Measurements from ENCODE around the gene TMEM45B. TPM values are rescaled to one million over a fixed set of nuclear protein-coding genes. Genes with fewer than 3 reads are reported as not detected.
"Not testable (repeated sequence)": the region's sequence is repeated elsewhere in the genome, so short reads cannot be mapped to it uniquely, and the experiment has no call there.

The TMEM45B gene
- total and polyA plus RNA-seq, 2 of the 13 experiments (the other 11 are each of a cell fraction or from before 2014, with no cell fraction given), result 29.1 to 181 TPM

DNA sequence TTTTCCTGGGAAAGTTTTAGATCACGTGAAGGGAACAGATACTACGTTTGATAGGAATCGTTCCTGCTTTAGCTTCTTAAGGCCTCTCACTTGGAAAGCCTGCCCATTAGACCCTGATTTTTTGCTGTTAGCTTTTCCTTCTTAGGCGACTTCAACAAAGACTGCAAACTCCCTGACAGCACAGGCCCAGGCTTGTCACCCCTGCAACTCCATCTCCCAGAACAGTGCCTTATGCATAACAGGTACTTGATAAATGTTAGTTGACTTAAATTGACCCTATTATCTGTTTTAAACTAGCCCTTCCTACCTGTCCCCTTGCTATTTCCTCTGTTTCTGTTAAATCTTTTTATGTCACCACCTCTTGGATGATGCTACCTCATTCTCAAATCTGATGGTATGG is 7.6 kb downstream of the TMEM45B start:
- DNase-seq (ENCODE audit: low spot score), result not testable (repeated sequence)

DNA sequence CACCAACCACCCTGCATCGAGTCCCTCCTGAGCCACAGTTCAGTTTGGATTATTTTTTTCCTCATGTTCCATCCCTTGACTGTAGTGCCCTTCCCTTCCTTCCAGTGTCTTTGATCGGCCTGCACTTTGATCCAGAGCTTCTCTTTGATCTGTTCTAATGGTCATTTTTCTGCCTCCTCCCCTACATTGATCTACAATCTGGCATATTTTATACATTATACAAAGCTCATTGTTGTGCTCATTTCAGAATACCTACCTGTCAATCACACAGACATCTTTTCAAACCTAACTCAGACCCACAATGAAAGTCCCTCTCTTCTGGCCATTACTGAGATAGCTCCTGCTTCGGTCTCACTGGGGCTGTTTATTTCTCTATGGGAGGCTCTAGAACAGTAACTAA is 8.2 kb downstream of the TMEM45B start:
- WGBS (ENCODE audit: low lambda C conversion rate), result 2% methylated on average over 3 of the region's 3 CpGs
- BruUV-seq (replicated peaks); H2AFZ ChIP-seq (ENCODE audit: low read length); H4K20me1 ChIP-seq (ENCODE audit: insufficient read depth, low read length); in situ Hi-C loops (cut with HindIII; ENCODE audit: extremely low pct_ligation_motif_present, low pct_unique_long_range_greater_than_20kb); H3K9ac ChIP-seq (ENCODE audit: insufficient read depth, low read depth, low read length); FAIRE-seq; H3K9me3 ChIP-seq (ENCODE audit: low read length); H3K36me3 ChIP-seq (replicated peaks in 1 of 2; ENCODE audit: control insufficient read depth in 1 of 2, insufficient read depth in 2 of 2, low read length in 2 of 2); CTCF ChIA-PET (ENCODE audit: low intra/inter-chr PET ratio, low total read pairs); H3K27me3 ChIP-seq (ENCODE audit: control insufficient read depth in 1 of 2, insufficient read depth in 2 of 2, low read length in 2 of 2); TF ChIP-seq CREM (CRISPR knock-in tag; IDR thresholded peaks at IDR 0.05): not testable (repeated sequence)
- peaks cover 75% of the 10 kb centered on the region for H3K79me2 ChIP-seq (ENCODE audit: insufficient read depth, low read length)
- ATAC-seq (peak; percentile 65), DNase-seq (ENCODE audit: low spot score) (peak; percentile 87)
- peak overlapping the region; percentile 49 for H3K4me2 ChIP-seq (ENCODE audit: low read depth, low read length)
- peak overlapping the region in 1 of 3 experiments; percentile 15; a peak in 1 of 6 replicates for H3K4me3 ChIP-seq (replicated peaks in 1 of 3; ENCODE audit: insufficient read depth in 1 of 3, low read depth in 2 of 3, low read length in 3 of 3)
- intact Hi-C loops (cut with micrococcal nuclease; ENCODE audit: unreplicated experiment), result loop anchor here (5.0 kb wide), 1 partner anchor 39 kb away; no protein-coding TSS in a partner anchor
- peaks cover 98% of the 10 kb centered on the region for H3K4me1 ChIP-seq (ENCODE audit: insufficient read depth, low read length)
- peak overlapping the region; percentile 77 for H3K27ac ChIP-seq (ENCODE audit: extremely low read length, insufficient read depth, low read length)
- POLR2A ChIA-PET, result interaction anchor here (0.9 to 1.1 kb wide), 2 partner anchors 9 to 358 kb away, joined by 3 to 5 read pairs; partner anchors contain the start of gene TMEM45B
- TF ChIP-seq, protein P1, sequence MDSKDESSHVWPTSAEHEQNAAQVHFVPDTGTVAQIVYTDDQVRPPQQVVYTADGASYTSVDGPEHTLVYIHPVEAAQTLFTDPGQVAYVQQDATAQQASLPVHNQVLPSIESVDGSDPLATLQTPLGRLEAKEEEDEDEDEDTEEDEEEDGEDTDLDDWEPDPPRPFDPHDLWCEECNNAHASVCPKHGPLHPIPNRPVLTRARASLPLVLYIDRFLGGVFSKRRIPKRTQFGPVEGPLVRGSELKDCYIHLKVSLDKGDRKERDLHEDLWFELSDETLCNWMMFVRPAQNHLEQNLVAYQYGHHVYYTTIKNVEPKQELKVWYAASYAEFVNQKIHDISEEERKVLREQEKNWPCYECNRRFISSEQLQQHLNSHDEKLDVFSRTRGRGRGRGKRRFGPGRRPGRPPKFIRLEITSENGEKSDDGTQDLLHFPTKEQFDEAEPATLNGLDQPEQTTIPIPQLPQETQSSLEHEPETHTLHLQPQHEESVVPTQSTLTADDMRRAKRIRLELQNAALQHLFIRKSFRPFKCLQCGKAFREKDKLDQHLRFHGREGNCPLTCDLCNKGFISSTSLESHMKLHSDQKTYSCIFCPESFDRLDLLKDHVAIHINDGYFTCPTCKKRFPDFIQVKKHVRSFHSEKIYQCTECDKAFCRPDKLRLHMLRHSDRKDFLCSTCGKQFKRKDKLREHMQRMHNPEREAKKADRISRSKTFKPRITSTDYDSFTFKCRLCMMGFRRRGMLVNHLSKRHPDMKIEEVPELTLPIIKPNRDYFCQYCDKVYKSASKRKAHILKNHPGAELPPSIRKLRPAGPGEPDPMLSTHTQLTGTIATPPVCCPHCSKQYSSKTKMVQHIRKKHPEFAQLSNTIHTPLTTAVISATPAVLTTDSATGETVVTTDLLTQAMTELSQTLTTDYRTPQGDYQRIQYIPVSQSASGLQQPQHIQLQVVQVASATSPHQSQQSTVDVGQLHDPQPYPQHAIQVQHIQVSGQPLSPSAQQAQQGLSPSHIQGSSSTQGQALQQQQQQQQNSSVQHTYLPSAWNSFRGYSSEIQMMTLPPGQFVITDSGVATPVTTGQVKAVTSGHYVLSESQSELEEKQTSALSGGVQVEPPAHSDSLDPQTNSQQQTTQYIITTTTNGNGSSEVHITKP (CRISPR knock-in tag; IDR thresholded peaks at IDR 0.05; ENCODE audit: low read depth), result 0 out of 2 replicates have a peak, but pooled peaks have one; percentile 13
- TF ChIP-seq CREM (IDR thresholded peaks at IDR 0.05) (peak; percentile 62), PITX1 (CRISPR knock-in tag; IDR thresholded peaks at IDR 0.05) (0 out of 2 replicates have a peak, but pooled peaks have one; percentile 51), TCF7L2 (IDR thresholded peaks at IDR 0.05; ENCODE audit: low read depth, low read length) (0 out of 2 replicates have a peak, but pooled peaks have one; percentile 61), ESRRA (CRISPR knock-in tag; IDR thresholded peaks at IDR 0.05; ENCODE audit: low read depth) (peak; percentile 53; the same call in 1 of the 2 replicates), MED1 (CRISPR knock-in tag; IDR thresholded peaks at IDR 0.05) (peak; percentile 57; the same call in 1 of the 2 replicates), NCOR1 (IDR thresholded peaks at IDR 0.05; ENCODE audit: borderline replicate concordance, low read length) (peak; percentile 78; the same call in 1 of the 2 replicates)
- TF ChIP-seq, protein P2, sequence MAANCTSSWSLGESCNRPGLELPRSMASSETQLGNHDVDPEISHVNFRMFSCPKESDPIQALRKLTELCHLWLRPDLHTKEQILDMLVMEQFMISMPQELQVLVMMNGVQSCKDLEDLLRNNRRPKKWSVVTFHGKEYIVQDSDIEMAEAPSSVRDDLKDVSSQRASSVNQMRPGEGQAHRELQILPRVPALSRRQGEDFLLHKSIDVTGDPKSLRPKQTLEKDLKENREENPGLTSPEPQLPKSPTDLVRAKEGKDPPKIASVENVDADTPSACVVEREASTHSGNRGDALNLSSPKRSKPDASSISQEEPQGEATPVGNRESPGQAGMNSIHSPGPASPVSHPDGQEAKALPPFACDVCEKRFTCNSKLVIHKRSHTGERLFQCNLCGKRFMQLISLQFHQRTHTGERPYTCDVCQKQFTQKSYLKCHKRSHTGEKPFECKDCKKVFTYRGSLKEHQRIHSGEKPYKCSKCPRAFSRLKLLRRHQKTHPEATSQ (CRISPR knock-in tag; IDR thresholded peaks at IDR 0.05; ENCODE audit: borderline replicate concordance), result peak; percentile 17; the same call in 1 of the 2 replicates

More for the DNA sequence above, 7.6 kb downstream of the TMEM45B start:
- BruUV-seq (replicated peaks); H3K9me3 ChIP-seq (ENCODE audit: low read length); H3K4me3 ChIP-seq (replicated peaks in 1 of 3; ENCODE audit: insufficient read depth in 1 of 3, low read depth in 2 of 3, low read length in 3 of 3); H3K27me3 ChIP-seq (ENCODE audit: control insufficient read depth in 1 of 2, insufficient read depth in 2 of 2, low read length in 2 of 2); H2AFZ ChIP-seq (ENCODE audit: low read length); in situ Hi-C loops (cut with HindIII; ENCODE audit: extremely low pct_ligation_motif_present, low pct_unique_long_range_greater_than_20kb); H4K20me1 ChIP-seq (ENCODE audit: insufficient read depth, low read length); CTCF ChIA-PET (ENCODE audit: low intra/inter-chr PET ratio, low total read pairs); FAIRE-seq; H3K36me3 ChIP-seq (replicated peaks in 1 of 2; ENCODE audit: control insufficient read depth in 1 of 2, insufficient read depth in 2 of 2, low read length in 2 of 2): not testable (repeated sequence)
- Histone ChIP-seq H3K79me2 (ENCODE audit: insufficient read depth, low read length) (peaks cover 80% of the 10 kb centered on the region), H3K9ac (ENCODE audit: insufficient read depth, low read depth, low read length) (peak overlapping the region; percentile 36), H3K4me1 (ENCODE audit: insufficient read depth, low read length) (peaks cover 98% of the 10 kb centered on the region), H3K4me2 (ENCODE audit: low read depth, low read length) (peak overlapping the region; percentile 49), H3K27ac (ENCODE audit: extremely low read length, insufficient read depth, low read length) (peak overlapping the region; percentile 77)
- intact Hi-C loops (cut with micrococcal nuclease; ENCODE audit: unreplicated experiment), result loop anchor here (5.0 kb wide), 1 partner anchor 39 kb away; no protein-coding TSS in a partner anchor
- 87% methylated on average over 4 of the region's 4 CpGs for WGBS (ENCODE audit: low lambda C conversion rate)
- TF ChIP-seq, protein P3, sequence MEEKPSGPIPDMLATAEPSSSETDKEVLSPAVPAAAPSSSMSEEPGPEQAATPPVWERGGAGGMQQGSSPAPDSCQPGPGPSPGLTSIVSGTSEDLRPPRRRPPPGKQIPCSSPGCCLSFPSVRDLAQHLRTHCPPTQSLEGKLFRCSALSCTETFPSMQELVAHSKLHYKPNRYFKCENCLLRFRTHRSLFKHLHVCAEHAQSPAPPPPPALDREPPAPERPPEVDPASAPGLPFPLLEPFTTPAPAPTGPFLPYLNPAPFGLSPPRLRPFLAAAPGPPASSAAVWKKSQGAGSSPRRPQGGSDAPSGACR (CRISPR knock-in tag; IDR thresholded peaks at IDR 0.05), result 0 out of 2 replicates have a peak, but pooled peaks have one; percentile 35
- TF ChIP-seq SMYD3 (CRISPR knock-in tag; IDR thresholded peaks at IDR 0.05), result peak; percentile 51; the same call in 1 of the 2 replicates
- ATAC-seq, result peak; percentile 26; the same call in 2 of the 3 replicates
- POLR2A ChIA-PET, result interaction anchor here (0.9 to 1.1 kb wide), 2 partner anchors 8 to 358 kb away, joined by 3 to 5 read pairs; partner anchors contain the start of gene TMEM45B
